HCT116 (cell line): ENCODE data around the gene EIF2AK3. TPM values are rescaled to one million over a fixed set of nuclear protein-coding genes. Genes with fewer than 3 reads are reported as not detected.

Experiments used
- ATAC-seq: fragments of 200-7000 bp; cut with Tn5 transposase; 2 replicates; pipeline ENCODE4 v1.9.1; 2020; ENCODE audit warnings: mild to moderate bottlenecking, moderate library complexity
- BruUV-seq: library from RNA; stranded (reverse); fragments of 400-500 nt; replicated peaks from 2 replicates; lab custom pipeline; 2021; lab: Mats Ljungman, UMichigan
- CTCF ChIA-PET: fragments of 300-600 bp; sonication (Branson Sonifier 250); formaldehyde crosslinking; loops from one replicate; lab custom pipeline; 2021; ENCODE audit warnings: antibody characterized with exemption; lab: Charles Lee
- POLR2A ChIA-PET: fragments of 300-600, 350-600 bp; sonication (Branson Sonifier 250); formaldehyde crosslinking; loops from one replicate; lab custom pipeline; 2021; ENCODE audit warnings: antibody characterized with exemption; lab: Charles Lee
- RAD21 ChIA-PET, 2 experiments: fragments of 300-600 bp; sonication (Branson Sonifier 250); formaldehyde crosslinking; loops; one replicate each; lab custom pipeline; 2023; ENCODE audit warnings: low total read pairs in 2 of 2; ENCODE audit not compliant: uncharacterized antibody in 2 of 2, unreplicated experiment in 2 of 2, low non-redundant PET in 1 of 2; lab: Charles Lee
- DNase-seq: peaks from one replicate; pipeline ENCODE4 v3.0.0-alpha.2; 2010; ENCODE audit warnings: low read depth, low spot score
- H2AFZ ChIP-seq: fragments of 200-600 bp; shearing (Covaris generic), sonication (generic); 2 replicates; pipeline ENCODE4 v1.6.1; 2017; ENCODE audit warnings: low read depth, mixed run types, mixed read lengths, antibody characterized with exemption, low read length; ENCODE audit not compliant: poor library complexity, severe bottlenecking
- H3K27ac ChIP-seq: 2 replicates; pipeline ENCODE4 v1.5.1; 2012; ENCODE audit warnings: low read depth, low read length
- H3K27me3 ChIP-seq: fragments of 200-600 bp; sonication (generic); 2 replicates; pipeline ENCODE4 v1.6.1; 2016; ENCODE audit warnings: mixed run types, low read length, mixed read lengths; ENCODE audit not compliant: insufficient read depth
- H3K36me3 ChIP-seq, 2 experiments: fragments of 200-500 bp in 1 of 2; fragments of 200-600 bp in 1 of 2; sonication (Bioruptor generic) in 1 of 2; sonication (generic) in 1 of 2; 2 replicates each; pipeline versions ENCODE4 v1.5.1 to v1.6.1; 2014 to 2016; ENCODE audit warnings: low read length in 2 of 2, inconsistent platforms in 1 of 2, mixed read lengths in 1 of 2, mixed run types in 1 of 2; ENCODE audit not compliant: insufficient read depth in 2 of 2, control insufficient read depth in 1 of 2
- H3K4me1 ChIP-seq, 2 experiments: fragments of 200-600 bp in 1 of 2; sonication (generic) in 1 of 2; 2 replicates each; pipeline versions ENCODE4 v1.5.1 to v1.6.1; 2012 to 2017; ENCODE audit warnings: low read length in 2 of 2, inconsistent platforms in 1 of 2, mild to moderate bottlenecking in 1 of 2, mixed read lengths in 1 of 2, mixed run types in 1 of 2, moderate library complexity in 1 of 2; ENCODE audit not compliant: insufficient read depth in 2 of 2, control insufficient read depth in 1 of 2
- H3K4me2 ChIP-seq: fragments of 200-600 bp; sonication (generic); 2 replicates; pipeline ENCODE4 v1.6.1; 2017; ENCODE audit warnings: mixed run types, low read length, mixed read lengths
- H3K4me3 ChIP-seq, 2 experiments: fragments of 200-600 bp in 1 of 2; sonication (generic) in 1 of 2; replicated peaks in 1 of 2; 2 replicates each; pipeline ENCODE4 v1.5.1; 2011 to 2016; ENCODE audit warnings: low read length in 2 of 2, control low read depth in 1 of 2, low read depth in 1 of 2, mild to moderate bottlenecking in 1 of 2, mixed read lengths in 1 of 2, mixed run types in 1 of 2
- H3K79me2 ChIP-seq: fragments of 200-600 bp; sonication (generic); 2 replicates; pipeline ENCODE4 v1.6.1; 2017; ENCODE audit warnings: mild to moderate bottlenecking, mixed run types, low read length, moderate library complexity, mixed read lengths; ENCODE audit not compliant: insufficient read depth
- H3K9ac ChIP-seq: fragments of 200-600 bp; sonication (generic); 2 replicates; pipeline ENCODE4 v1.6.1; 2016; ENCODE audit warnings: low read length, mixed read lengths
- H3K9me2 ChIP-seq: fragments of 200-600 bp; sonication (generic), shearing (Covaris generic); 2 replicates; pipeline ENCODE4 v1.6.1; 2017; ENCODE audit warnings: mixed run types, mild to moderate bottlenecking, moderate library complexity; ENCODE audit not compliant: insufficient read depth
- H3K9me3 ChIP-seq, 2 experiments: fragments of 200-500 bp in 1 of 2; fragments of 200-600 bp in 1 of 2; sonication (Bioruptor generic) in 1 of 2; sonication (generic) in 1 of 2; 2 replicates each; pipeline ENCODE4 v1.6.1; 2014 to 2017; ENCODE audit warnings: low read length in 2 of 2, mixed read lengths in 2 of 2, inconsistent platforms in 1 of 2, low read depth in 1 of 2, mild to moderate bottlenecking in 1 of 2, mixed run types in 1 of 2, moderate library complexity in 1 of 2; ENCODE audit not compliant: control insufficient read depth in 1 of 2, insufficient read depth in 1 of 2
- H4K20me1 ChIP-seq: fragments of 200-600 bp; sonication (generic), shearing (Covaris generic); 2 replicates; pipeline ENCODE4 v1.6.1; 2017; ENCODE audit warnings: mixed run types, mild to moderate bottlenecking, moderate library complexity; ENCODE audit not compliant: insufficient read depth
- EGR1 ChIP-seq: IDR thresholded peaks from 2 replicates; pipeline ENCODE4 v1.6.1; 2012; ENCODE audit warnings: low read depth
- EZH2 ChIP-seq: fragments of 200-600 bp; sonication (generic); IDR thresholded peaks from 2 replicates; pipeline ENCODE4 v1.6.1; 2017; ENCODE audit warnings: antibody characterized with exemption, mixed run types
- FOSL1 ChIP-seq: IDR thresholded peaks from 2 replicates; pipeline ENCODE4 v1.6.1; 2012; ENCODE audit warnings: low read depth
- JUND ChIP-seq: IDR thresholded peaks from 2 replicates; pipeline ENCODE4 v1.6.1; 2012
- POLR2AphosphoS5 ChIP-seq: IDR thresholded peaks from 2 replicates; pipeline ENCODE4 v1.6.1; 2011; ENCODE audit warnings: mild to moderate bottlenecking, low read depth, low read length, moderate library complexity
- SP1 ChIP-seq: IDR thresholded peaks from 2 replicates; pipeline ENCODE4 v1.6.1; 2012; ENCODE audit warnings: low read depth
- SRF ChIP-seq: IDR thresholded peaks from 2 replicates; pipeline ENCODE4 v1.6.1; 2012; ENCODE audit warnings: low read depth
- ZBTB33 ChIP-seq: IDR thresholded peaks from 2 replicates; pipeline ENCODE4 v1.6.1; 2011; ENCODE audit warnings: mild to moderate bottlenecking, low read length, moderate library complexity; ENCODE audit not compliant: insufficient replicate concordance; ENCODE audit errors: extremely low read depth
- ZFX ChIP-seq: fragments of 450-650 bp; IDR thresholded peaks from 2 replicates; pipeline ENCODE4 v1.6.1; 2017
- intact Hi-C: fragments of 100-400 bp; cut with micrococcal nuclease; formaldehyde crosslinking; loops from 2 replicates; pipeline ENCODE4 v1.10.0; 2022
- total RNA-seq: library from RNA; stranded (reverse); gene quantifications from one replicate; pipeline ENCODE4 v1.2.1, GENCODE V29; 2021; ENCODE audit not compliant: unreplicated experiment

EIF2AK3 gene
- total RNA-seq, 1 experiment from 2014 or later, result 8.9 TPM

GRCh38 chr2:88639865-88640264 is 12.6 kb upstream of the EIF2AK3 start:
- no TSS peak for BruUV-seq
- H2AFZ ChIP-seq, result no peak overlapping the region
- H3K79me2 ChIP-seq, result no peaks in the 10 kb centered on the region
- no peaks in the 10 kb centered on the region for H3K36me3 ChIP-seq
- H3K4me1 ChIP-seq, result peaks cover 12 to 15% of the 10 kb centered on the region in 2 experiments; a peak in 3 of 4 replicates
- H3K27me3 ChIP-seq, result no peaks in the 10 kb centered on the region
- no peaks in the 10 kb centered on the region for H3K9me2 ChIP-seq
- no peak for TF ChIP-seq POLR2AphosphoS5
- no peak for TF ChIP-seq JUND
- no peak for TF ChIP-seq ZFX
- ChIA-PET RAD21 (no interaction called here), CTCF (no interaction called here), POLR2A (interaction anchor here (1.0 kb wide), 1 partner anchor 12 kb away, joined by 3 read pairs; no protein-coding TSS in a partner anchor)
- H4K20me1 ChIP-seq, result no peaks in the 10 kb centered on the region
- DNase-seq, result no peak
- no peak overlapping the region for H3K4me3 ChIP-seq
- no peak overlapping the region for H3K4me2 ChIP-seq
- H3K9me3 ChIP-seq, result no peaks in the 10 kb centered on the region
- H3K9ac ChIP-seq, result no peak overlapping the region
- intact Hi-C loops, result no loop called here
- no peak overlapping the region for H3K27ac ChIP-seq
- ATAC-seq, result no peak

- TF ChIP-seq SP1 (peak; percentile 24; the same call in 1 of the 2 replicates), FOSL1 (peak; percentile 66), JUND (peak; percentile 64), EZH2 (no peak), ZBTB33 (no peak), EGR1 (0 out of 2 replicates have a peak, but pooled peaks have one; percentile 24), SRF (no peak)
- Histone ChIP-seq H3K9ac (no peak overlapping the region), H2AFZ (no peak overlapping the region), H3K9me2 (no peaks in the 10 kb centered on the region), H3K9me3 (no peaks in the 10 kb centered on the region), H4K20me1 (no peaks in the 10 kb centered on the region), H3K4me3 (no peak overlapping the region), H3K79me2 (no peaks in the 10 kb centered on the region), H3K27ac (no peak overlapping the region), H3K4me2 (peak overlapping the region; percentile 38), H3K4me1 (peaks cover 12 to 15% of the 10 kb centered on the region in 2 experiments; a peak in 3 of 4 replicates), H3K36me3 (no peaks in the 10 kb centered on the region), H3K27me3 (no peaks in the 10 kb centered on the region)
- CTCF ChIA-PET, result no interaction called here
- RAD21 ChIA-PET, result no interaction called here
- BruUV-seq, result no TSS peak
- DNase-seq, result no peak
- ATAC-seq, result no peak
- intact Hi-C loops, result no loop called here
- POLR2A ChIA-PET, result no interaction called here
Observed at GRCh38 chr2:88638743-88639142, 11.5 kb upstream of the EIF2AK3 start.
